WTC11 (cell line): ENCODE data around the gene CERS2. TPM values are rescaled to one million over a fixed set of nuclear protein-coding genes. Genes with fewer than 3 reads are reported as not detected.

Experiments used
- ATAC-seq: fragments of 200-7000 bp; cut with Tn5 transposase; 2 replicates; pipeline ENCODE4 v1.10.0; 2021; ENCODE audit warnings: mild to moderate bottlenecking, moderate library complexity
- CTCF ChIA-PET: fragments of 300-600 bp; sonication (Branson Sonifier 250); formaldehyde crosslinking; loops from one replicate; lab custom pipeline; 2021; ENCODE audit warnings: antibody characterized with exemption; lab: Charles Lee
- POLR2A ChIA-PET: fragments of 350-600 bp; sonication (Branson Sonifier 250); formaldehyde crosslinking; loops from one replicate; lab custom pipeline; 2021; ENCODE audit warnings: antibody characterized with exemption; lab: Charles Lee
- DNase-seq: peaks from one replicate; pipeline ENCODE4 v3.0.0; 2021; ENCODE audit warnings: low spot score
- H3K27ac Mint-ChIP-seq: 2 replicates; pipeline ENCODE4 v1.8.0; 2021; ENCODE audit warnings: mixed read lengths
- H3K27me3 Mint-ChIP-seq: 2 replicates; pipeline ENCODE4 v1.8.0; 2021; ENCODE audit warnings: low read depth, mild to moderate bottlenecking, moderate library complexity, mixed read lengths
- H3K36me3 Mint-ChIP-seq: 2 replicates; pipeline ENCODE4 v1.8.0; 2021; ENCODE audit warnings: mixed read lengths
- H3K4me1 Mint-ChIP-seq: 2 replicates; pipeline ENCODE4 v1.8.0; 2022; ENCODE audit warnings: mixed read lengths
- H3K4me3 Mint-ChIP-seq: 2 replicates; pipeline ENCODE4 v1.8.0; 2021; ENCODE audit warnings: mild to moderate bottlenecking, moderate library complexity, mixed read lengths
- H3K9me3 Mint-ChIP-seq: 2 replicates; pipeline ENCODE4 v1.8.0; 2021; ENCODE audit warnings: mixed read lengths
- CBFB ChIP-seq: sonication (generic); formaldehyde crosslinking; IDR thresholded peaks from 2 replicates; pipeline ENCODE4 v1.8.1; 2022; ENCODE audit warnings: mild to moderate bottlenecking, low read depth, missing genetic modification reagents
- ESRRA ChIP-seq: sonication (generic); formaldehyde crosslinking; IDR thresholded peaks from 2 replicates; pipeline ENCODE4 v1.8.1; 2022; ENCODE audit warnings: mild to moderate bottlenecking, missing genetic modification reagents, borderline replicate concordance
- FOXJ3 ChIP-seq: sonication (generic); formaldehyde crosslinking; IDR thresholded peaks from 2 replicates; pipeline ENCODE4 v1.9.0; 2021; ENCODE audit warnings: missing genetic modification reagents, mild to moderate bottlenecking, borderline replicate concordance
- GABPB1 ChIP-seq: sonication (generic); formaldehyde crosslinking; IDR thresholded peaks from 2 replicates; pipeline ENCODE4 v1.8.1; 2023; ENCODE audit warnings: mild to moderate bottlenecking, missing genetic modification reagents
- HMGA2 ChIP-seq: fragments of 250-450 bp; sonication (Bioruptor Pico); IDR thresholded peaks from 2 replicates; pipeline ENCODE4 v1.4.0; 2021; ENCODE audit warnings: mild to moderate bottlenecking, moderate library complexity
- TP53 ChIP-seq: sonication (generic); formaldehyde crosslinking; IDR thresholded peaks from 2 replicates; pipeline ENCODE4 v1.8.1; 2023; ENCODE audit warnings: mild to moderate bottlenecking, missing genetic modification reagents
- ZNF219 ChIP-seq: sonication (generic); formaldehyde crosslinking; IDR thresholded peaks from 2 replicates; pipeline ENCODE4 v1.8.0; 2023; ENCODE audit warnings: missing genetic modification reagents, mild to moderate bottlenecking, borderline replicate concordance
- total RNA-seq: library from RNA; stranded (reverse); gene quantifications from 3 replicates; pipeline ENCODE4 v1.2.3, GENCODE V29; 2021
- TF ChIP-seq, protein P1 (sequence below): sonication (generic); formaldehyde crosslinking; IDR thresholded peaks from 2 replicates; pipeline ENCODE4 v1.8.0; 2022; ENCODE audit warnings: mild to moderate bottlenecking, missing genetic modification reagents
- TF ChIP-seq, protein P2 (sequence below): sonication (generic); formaldehyde crosslinking; IDR thresholded peaks from 2 replicates; pipeline ENCODE4 v1.8.1; 2022; ENCODE audit warnings: mild to moderate bottlenecking, missing genetic modification reagents, moderate library complexity, borderline replicate concordance
- TF ChIP-seq, protein P3 (sequence below): sonication (generic); formaldehyde crosslinking; IDR thresholded peaks from 2 replicates; pipeline ENCODE4 v1.8.1; 2023; ENCODE audit warnings: mild to moderate bottlenecking, missing genetic modification reagents, borderline replicate concordance
- TF ChIP-seq, protein P4 (sequence below): sonication (generic); formaldehyde crosslinking; IDR thresholded peaks from 2 replicates; pipeline ENCODE4 v1.8.0; 2022; ENCODE audit warnings: mild to moderate bottlenecking, missing genetic modification reagents
- TF ChIP-seq, protein P5 (sequence below): sonication (generic); formaldehyde crosslinking; IDR thresholded peaks from 2 replicates; pipeline ENCODE4 v1.8.1; 2022; ENCODE audit warnings: low read depth, mild to moderate bottlenecking, moderate library complexity, missing genetic modification reagents, borderline replicate concordance
- TF ChIP-seq, protein P6 (sequence below): sonication (generic); formaldehyde crosslinking; IDR thresholded peaks from 2 replicates; pipeline ENCODE4 v1.8.0; 2023; ENCODE audit warnings: missing genetic modification reagents, mild to moderate bottlenecking, borderline replicate concordance

CERS2 gene
- total RNA-seq, 1 experiment from 2014 or later = 182 TPM

DNA sequence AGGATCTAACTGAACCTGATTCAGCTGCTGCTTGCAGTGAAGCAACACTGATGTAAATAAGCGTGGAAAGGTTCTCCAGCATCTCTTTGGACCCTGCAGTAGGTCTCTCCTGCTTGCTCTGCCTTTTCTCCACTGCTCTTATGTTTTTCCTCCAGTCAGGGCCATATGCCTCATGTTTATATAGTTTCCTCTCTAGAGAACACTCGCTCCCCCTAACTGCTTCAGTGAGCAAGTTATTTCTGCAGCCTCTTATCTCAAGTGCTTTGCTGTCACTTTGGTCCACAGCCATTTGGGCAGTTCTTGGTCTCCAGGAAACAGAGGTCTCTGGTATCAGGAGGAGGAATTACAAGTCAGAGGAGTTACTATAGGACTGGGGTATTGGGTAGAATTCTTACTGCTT lies 38.9 kb upstream of the CERS2 start:
- CTCF ChIA-PET = interaction anchor here (1.0 kb wide), 1 partner anchor 11 kb away, joined by 4 read pairs; no protein-coding TSS in a partner anchor
- no peaks in the 10 kb centered on the region for H3K27me3 Mint-ChIP-seq
- TF ChIP-seq TP53 (no peak), ESRRA (no peak)
- TF ChIP-seq, protein P1, sequence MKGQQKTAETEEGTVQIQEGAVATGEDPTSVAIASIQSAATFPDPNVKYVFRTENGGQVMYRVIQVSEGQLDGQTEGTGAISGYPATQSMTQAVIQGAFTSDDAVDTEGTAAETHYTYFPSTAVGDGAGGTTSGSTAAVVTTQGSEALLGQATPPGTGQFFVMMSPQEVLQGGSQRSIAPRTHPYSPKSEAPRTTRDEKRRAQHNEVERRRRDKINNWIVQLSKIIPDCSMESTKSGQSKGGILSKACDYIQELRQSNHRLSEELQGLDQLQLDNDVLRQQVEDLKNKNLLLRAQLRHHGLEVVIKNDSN = no peak
- TF ChIP-seq, all 79 proteins: peak for 0
- no peak for DNase-seq
- POLR2A ChIA-PET = no interaction called here
- ATAC-seq = no peak
- Mint-ChIP-seq H3K36me3 (peaks cover 8% of the 10 kb centered on the region), H3K4me3 (no peak overlapping the region), H3K4me1 (peaks cover 7% of the 10 kb centered on the region), H3K27ac (no peak overlapping the region), H3K9me3 (no peaks in the 10 kb centered on the region)

DNA sequence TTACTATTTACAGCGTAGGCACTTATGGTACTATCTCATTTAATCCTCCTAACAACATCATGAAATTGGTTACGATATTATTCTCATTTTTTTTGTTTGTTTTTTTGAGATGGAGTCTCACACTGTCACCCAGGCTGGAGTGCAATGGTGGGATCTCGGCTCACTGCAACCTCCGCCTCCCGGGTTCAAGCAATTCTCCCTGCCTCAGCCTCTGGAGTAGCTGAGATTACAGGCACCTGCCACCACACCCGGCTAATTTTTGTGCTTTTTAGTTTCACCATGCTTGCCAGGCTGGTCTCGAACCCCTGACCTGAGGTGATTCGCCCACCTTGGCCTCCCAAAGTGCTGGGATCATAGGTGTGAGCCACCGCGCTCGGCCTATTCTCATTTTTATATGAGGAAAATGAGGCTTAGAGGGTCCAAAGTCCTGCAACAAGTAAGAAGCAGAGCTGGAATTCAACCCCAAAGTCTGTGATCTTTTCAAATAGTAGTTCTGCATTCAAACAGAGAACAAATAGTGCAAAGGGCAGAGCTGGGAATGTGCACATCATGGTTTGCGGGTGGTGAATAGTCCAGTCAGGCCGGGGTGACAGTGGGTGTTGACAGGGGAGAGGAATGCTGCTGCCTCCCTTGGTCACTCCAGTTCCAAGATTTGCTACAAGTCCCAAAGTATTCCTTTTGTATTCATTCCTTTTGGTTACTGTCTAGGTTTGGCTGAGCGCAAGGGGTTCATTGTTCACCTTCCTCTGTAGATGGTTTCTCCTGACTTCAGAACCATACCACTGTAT lies 38.2 kb upstream of the CERS2 start:
- TF ChIP-seq, protein P2, sequence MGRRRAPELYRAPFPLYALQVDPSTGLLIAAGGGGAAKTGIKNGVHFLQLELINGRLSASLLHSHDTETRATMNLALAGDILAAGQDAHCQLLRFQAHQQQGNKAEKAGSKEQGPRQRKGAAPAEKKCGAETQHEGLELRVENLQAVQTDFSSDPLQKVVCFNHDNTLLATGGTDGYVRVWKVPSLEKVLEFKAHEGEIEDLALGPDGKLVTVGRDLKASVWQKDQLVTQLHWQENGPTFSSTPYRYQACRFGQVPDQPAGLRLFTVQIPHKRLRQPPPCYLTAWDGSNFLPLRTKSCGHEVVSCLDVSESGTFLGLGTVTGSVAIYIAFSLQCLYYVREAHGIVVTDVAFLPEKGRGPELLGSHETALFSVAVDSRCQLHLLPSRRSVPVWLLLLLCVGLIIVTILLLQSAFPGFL (CRISPR knock-in tag) = no peak
- TF ChIP-seq, protein P3, sequence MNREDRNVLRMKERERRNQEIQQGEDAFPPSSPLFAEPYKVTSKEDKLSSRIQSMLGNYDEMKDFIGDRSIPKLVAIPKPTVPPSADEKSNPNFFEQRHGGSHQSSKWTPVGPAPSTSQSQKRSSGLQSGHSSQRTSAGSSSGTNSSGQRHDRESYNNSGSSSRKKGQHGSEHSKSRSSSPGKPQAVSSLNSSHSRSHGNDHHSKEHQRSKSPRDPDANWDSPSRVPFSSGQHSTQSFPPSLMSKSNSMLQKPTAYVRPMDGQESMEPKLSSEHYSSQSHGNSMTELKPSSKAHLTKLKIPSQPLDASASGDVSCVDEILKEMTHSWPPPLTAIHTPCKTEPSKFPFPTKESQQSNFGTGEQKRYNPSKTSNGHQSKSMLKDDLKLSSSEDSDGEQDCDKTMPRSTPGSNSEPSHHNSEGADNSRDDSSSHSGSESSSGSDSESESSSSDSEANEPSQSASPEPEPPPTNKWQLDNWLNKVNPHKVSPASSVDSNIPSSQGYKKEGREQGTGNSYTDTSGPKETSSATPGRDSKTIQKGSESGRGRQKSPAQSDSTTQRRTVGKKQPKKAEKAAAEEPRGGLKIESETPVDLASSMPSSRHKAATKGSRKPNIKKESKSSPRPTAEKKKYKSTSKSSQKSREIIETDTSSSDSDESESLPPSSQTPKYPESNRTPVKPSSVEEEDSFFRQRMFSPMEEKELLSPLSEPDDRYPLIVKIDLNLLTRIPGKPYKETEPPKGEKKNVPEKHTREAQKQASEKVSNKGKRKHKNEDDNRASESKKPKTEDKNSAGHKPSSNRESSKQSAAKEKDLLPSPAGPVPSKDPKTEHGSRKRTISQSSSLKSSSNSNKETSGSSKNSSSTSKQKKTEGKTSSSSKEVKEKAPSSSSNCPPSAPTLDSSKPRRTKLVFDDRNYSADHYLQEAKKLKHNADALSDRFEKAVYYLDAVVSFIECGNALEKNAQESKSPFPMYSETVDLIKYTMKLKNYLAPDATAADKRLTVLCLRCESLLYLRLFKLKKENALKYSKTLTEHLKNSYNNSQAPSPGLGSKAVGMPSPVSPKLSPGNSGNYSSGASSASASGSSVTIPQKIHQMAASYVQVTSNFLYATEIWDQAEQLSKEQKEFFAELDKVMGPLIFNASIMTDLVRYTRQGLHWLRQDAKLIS = no peak
- no peak for TF ChIP-seq FOXJ3 (CRISPR knock-in tag)
- TF ChIP-seq GABPB1 (CRISPR knock-in tag) = peak; percentile 21; the same call in 1 of the 2 replicates
- H3K4me3 Mint-ChIP-seq = no peak overlapping the region
- DNase-seq (no peak), ATAC-seq (no peak)
- H3K9me3 Mint-ChIP-seq = no peaks in the 10 kb centered on the region
- ChIA-PET POLR2A (no interaction called here), CTCF (interaction anchor here (1.0 kb wide), 1 partner anchor 11 kb away, joined by 4 read pairs; no protein-coding TSS in a partner anchor)
- no peaks in the 10 kb centered on the region for H3K27me3 Mint-ChIP-seq
- H3K4me1 Mint-ChIP-seq = peaks cover 9% of the 10 kb centered on the region
- peaks cover 2% of the 10 kb centered on the region; the same call in 1 of the 2 replicates for H3K36me3 Mint-ChIP-seq
- H3K27ac Mint-ChIP-seq = no peak overlapping the region

DNA sequence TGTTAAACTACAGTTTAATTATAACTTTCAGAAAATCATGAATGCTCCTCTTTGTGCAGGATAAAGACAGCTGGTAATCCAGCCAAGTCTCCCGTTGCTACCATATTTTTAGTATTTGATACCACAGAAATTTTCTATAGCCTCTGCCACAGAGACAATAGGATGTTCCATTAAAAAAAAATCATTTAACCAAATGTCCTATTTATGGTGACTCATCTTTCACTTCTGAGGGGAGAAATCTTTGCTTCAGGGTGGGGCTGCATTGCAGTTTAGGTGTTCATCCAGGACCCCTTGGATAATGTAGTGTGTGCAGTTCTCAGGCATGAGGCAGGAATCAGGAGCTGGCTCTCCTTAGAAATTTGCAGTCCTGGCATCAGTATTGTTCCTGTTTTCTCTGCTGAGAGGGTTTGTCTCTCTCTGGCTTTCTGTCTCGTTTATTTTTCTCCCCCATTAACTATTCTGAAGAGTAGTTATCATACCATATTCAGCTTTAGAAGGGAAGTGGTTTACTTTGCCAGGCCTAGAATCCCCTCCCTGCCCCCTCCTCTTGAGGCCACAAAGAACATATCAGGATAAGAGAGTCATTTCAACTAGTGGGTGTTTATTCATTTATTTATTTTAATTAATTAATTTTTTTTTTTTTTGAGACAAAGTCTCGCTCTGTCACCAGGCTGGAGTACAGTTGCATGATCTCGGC lies 36.7 kb upstream of the CERS2 start:
- Mint-ChIP-seq H3K9me3 (no peaks in the 10 kb centered on the region), H3K36me3 (no peaks in the 10 kb centered on the region), H3K27me3 (no peaks in the 10 kb centered on the region), H3K27ac (no peak overlapping the region), H3K4me3 (no peak overlapping the region), H3K4me1 (peaks cover 24% of the 10 kb centered on the region)
- ATAC-seq (no peak), DNase-seq (no peak)
- CTCF ChIA-PET = interaction anchor here (0.7 kb wide), 1 partner anchor 37 kb away, joined by 3 read pairs; no protein-coding TSS in a partner anchor
- POLR2A ChIA-PET = no interaction called here
- TF ChIP-seq CBFB (no peak), HMGA2 (CRISPR knock-in tag) (no peak), GABPB1 (CRISPR knock-in tag) (no peak), ZNF219 (CRISPR knock-in tag) (no peak)
- TF ChIP-seq, protein P4, sequence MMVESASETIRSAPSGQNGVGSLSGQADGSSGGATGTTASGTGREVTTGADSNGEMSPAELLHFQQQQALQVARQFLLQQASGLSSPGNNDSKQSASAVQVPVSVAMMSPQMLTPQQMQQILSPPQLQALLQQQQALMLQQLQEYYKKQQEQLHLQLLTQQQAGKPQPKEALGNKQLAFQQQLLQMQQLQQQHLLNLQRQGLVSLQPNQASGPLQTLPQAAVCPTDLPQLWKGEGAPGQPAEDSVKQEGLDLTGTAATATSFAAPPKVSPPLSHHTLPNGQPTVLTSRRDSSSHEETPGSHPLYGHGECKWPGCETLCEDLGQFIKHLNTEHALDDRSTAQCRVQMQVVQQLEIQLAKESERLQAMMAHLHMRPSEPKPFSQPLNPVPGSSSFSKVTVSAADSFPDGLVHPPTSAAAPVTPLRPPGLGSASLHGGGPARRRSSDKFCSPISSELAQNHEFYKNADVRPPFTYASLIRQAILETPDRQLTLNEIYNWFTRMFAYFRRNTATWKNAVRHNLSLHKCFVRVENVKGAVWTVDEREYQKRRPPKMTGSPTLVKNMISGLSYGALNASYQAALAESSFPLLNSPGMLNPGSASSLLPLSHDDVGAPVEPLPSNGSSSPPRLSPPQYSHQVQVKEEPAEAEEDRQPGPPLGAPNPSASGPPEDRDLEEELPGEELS (CRISPR knock-in tag) = no peak
- TF ChIP-seq, protein P5, sequence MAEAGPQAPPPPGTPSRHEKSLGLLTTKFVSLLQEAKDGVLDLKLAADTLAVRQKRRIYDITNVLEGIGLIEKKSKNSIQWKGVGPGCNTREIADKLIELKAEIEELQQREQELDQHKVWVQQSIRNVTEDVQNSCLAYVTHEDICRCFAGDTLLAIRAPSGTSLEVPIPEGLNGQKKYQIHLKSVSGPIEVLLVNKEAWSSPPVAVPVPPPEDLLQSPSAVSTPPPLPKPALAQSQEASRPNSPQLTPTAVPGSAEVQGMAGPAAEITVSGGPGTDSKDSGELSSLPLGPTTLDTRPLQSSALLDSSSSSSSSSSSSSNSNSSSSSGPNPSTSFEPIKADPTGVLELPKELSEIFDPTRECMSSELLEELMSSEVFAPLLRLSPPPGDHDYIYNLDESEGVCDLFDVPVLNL = no peak
- TF ChIP-seq, protein P6, sequence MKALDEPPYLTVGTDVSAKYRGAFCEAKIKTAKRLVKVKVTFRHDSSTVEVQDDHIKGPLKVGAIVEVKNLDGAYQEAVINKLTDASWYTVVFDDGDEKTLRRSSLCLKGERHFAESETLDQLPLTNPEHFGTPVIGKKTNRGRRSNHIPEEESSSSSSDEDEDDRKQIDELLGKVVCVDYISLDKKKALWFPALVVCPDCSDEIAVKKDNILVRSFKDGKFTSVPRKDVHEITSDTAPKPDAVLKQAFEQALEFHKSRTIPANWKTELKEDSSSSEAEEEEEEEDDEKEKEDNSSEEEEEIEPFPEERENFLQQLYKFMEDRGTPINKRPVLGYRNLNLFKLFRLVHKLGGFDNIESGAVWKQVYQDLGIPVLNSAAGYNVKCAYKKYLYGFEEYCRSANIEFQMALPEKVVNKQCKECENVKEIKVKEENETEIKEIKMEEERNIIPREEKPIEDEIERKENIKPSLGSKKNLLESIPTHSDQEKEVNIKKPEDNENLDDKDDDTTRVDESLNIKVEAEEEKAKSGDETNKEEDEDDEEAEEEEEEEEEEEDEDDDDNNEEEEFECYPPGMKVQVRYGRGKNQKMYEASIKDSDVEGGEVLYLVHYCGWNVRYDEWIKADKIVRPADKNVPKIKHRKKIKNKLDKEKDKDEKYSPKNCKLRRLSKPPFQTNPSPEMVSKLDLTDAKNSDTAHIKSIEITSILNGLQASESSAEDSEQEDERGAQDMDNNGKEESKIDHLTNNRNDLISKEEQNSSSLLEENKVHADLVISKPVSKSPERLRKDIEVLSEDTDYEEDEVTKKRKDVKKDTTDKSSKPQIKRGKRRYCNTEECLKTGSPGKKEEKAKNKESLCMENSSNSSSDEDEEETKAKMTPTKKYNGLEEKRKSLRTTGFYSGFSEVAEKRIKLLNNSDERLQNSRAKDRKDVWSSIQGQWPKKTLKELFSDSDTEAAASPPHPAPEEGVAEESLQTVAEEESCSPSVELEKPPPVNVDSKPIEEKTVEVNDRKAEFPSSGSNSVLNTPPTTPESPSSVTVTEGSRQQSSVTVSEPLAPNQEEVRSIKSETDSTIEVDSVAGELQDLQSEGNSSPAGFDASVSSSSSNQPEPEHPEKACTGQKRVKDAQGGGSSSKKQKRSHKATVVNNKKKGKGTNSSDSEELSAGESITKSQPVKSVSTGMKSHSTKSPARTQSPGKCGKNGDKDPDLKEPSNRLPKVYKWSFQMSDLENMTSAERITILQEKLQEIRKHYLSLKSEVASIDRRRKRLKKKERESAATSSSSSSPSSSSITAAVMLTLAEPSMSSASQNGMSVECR (CRISPR knock-in tag) = no peak
